LNCAP (cell line): ENCODE measurements around the gene BPIFB1.
A peak's percentile ranks its signal among the peaks of the same experiment; 100 is the strongest.

Experiments
- CTCF ChIP-seq: fragments of 450-650 bp; IDR thresholded peaks from 2 replicates; pipeline ENCODE4 v1.5.1; 2017; ENCODE audit warnings: mild to moderate bottlenecking

The BPIFB1 gene

DNA sequence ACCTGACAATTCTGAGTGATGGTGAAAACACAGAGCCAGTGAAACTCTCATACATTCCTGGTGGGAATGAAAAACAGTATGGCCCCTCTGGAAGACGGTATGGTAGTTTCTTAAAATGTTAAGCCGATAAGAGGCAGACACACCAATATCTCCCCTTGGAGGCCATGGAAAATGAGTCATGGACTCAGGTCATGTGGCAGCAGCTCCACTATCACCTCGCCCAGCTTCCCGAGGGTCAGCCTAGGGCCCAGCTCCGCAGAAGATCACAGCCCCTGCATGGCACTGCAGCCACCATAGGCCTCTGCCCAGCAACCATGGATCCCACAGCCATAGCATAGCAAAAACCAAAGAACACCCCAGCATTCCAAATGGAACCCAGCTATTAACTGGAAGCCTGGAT is 25.8 kb upstream of the BPIFB1 start:
- no peak for TF ChIP-seq CTCF

DNA sequence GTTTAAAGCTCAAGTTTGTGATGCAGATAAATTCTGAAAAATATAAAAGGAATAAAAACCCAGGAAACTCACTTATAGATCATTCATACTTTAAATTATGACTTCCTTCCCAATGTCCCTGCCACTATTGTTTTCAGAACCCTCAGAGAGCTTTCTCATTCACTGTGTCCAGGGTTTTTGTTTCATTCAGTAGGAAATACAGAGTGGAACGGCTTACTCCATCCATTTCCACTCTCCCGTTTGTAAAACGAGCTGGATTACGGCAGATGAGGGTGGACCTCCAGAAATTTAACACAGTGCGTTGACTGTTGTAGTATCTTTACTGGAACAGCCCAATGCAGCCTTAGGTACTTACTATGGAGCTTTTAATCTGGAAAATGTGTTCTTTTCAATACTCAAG is 23.6 kb upstream of the BPIFB1 start:
- TF ChIP-seq CTCF: no peak

DNA sequence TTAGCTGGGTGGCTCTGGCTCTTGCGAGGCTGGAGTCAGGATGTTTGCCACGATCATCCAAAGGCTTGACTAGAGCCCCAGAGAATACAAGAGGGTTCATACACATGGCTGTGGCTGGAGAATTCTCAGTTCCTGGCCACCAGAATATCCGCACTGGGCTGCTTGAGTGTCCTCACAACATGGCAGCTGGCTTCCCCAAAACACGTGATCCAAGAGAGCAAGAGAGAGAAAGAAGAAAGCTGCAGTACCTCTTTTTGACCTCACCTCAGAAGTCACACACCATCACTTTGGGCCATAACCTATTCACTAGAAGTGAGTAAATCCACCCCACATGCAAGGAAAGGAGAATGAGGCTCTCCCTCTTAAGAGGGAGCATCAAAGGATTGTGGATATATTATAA is 21.5 kb upstream of the BPIFB1 start:
- TF ChIP-seq CTCF: no peak

DNA sequence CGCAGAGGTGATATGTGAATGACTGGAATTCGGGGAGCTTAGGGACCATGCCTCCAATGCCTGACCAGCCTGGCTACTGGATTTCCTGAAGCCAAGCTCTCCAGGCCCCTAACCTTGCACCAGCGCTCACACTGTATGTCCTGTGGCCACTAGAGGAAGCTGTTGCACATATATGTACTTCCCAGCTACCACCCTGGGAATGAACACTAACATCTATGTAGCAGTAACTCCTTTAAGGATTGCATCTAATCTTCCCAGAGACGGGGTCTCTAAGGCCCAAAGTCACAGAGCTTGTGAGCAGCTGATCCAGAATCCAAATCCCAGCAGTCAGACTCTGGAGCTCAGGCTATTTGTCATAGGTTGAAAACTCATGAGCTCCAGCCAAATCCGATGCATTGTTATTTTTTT is 20.4 kb upstream of the BPIFB1 start:
- peak; percentile 81 for TF ChIP-seq CTCF

DNA sequence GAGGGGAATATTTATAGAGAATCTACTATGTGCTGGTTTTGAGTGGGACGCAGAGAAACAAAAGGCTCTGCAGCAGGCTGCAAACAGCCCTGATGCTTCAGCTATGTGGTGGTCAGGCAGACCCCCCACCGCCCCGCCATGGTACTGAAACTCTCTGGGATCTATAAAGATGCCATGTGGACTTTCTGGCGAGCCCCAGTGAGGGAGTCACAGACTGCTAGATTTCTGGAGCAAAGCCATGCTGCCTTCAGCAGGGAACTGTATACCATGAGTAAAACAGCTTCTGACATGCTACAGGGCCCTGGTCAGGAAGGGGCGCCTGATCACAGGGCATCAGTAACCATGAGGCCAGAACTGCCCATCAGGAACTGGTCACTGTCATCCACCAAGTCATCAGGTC is 19.2 kb upstream of the BPIFB1 start:
- no peak for TF ChIP-seq CTCF

- TF ChIP-seq CTCF: no peak
Measured at GRCh38 chr20:33267701-33268100, 15.3 kb upstream of the BPIFB1 start.

DNA sequence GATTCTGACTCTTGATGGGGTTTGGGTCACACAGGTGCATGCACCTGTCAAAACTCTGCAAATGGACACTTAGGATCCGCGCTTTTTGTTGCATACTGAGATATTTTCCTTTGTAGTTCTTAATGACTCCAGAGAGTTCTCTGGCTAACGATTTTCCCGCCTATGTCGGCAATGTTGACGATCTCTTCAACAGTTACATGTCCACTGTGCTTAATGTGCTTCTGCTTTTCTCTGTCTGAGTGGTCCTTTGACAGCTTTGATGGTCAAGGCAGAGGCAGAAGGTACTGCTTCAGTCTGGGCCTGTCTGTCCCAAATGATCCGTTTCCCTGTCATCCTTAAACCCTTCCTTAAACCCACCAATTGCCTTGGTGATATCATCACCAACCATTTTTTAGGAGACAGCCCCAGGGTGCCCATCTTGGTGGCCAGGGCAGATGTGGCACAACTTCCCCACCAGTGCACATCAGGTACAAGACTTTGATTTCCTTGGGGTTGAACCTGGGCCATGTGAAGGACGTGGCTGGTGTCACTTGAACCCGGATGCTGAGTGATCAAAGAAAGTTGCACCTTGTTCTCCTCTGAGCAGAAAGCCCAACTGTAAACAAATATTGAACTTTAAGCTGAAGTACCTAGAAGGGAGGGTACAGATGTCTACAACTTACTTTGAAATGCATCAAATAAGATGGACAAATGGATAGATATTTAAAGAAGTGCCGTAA is 10.7 kb upstream of the BPIFB1 start:
- TF ChIP-seq CTCF: no peak
